ENCODE measurements around the gene CIB4.

CIB4 gene

GRCh38 chr2:26532301-26533250, 108.6 kb downstream of the CIB4 start:
- DNase-seq (ENCODE audit: low spot score) (no peak), FAIRE-seq (peak; percentile 71)

Measured in urothelium cell line (cell line).